Brain microvascular endothelial cell (primary cell): Measurements from ENCODE around the gene AGR3.

Experiments
- DNase-seq: peaks from one replicate; pipeline ENCODE4 v3.0.0-alpha.2; 2020
- H3K27ac ChIP-seq: fragments of 250-450 bp; sonication (Bioruptor Pico); 2 replicates; pipeline ENCODE4 v1.5.1; 2020; ENCODE audit warnings: mild to moderate bottlenecking, moderate library complexity
- H3K27me3 ChIP-seq: fragments of 250-450 bp; sonication (Bioruptor Pico); replicated peaks from 2 replicates; pipeline ENCODE4 v1.5.1; 2020; ENCODE audit warnings: mild to moderate bottlenecking
- H3K36me3 ChIP-seq: fragments of 250-450 bp; sonication (Bioruptor Pico); replicated peaks from 2 replicates; pipeline ENCODE4 v1.5.1; 2020; ENCODE audit warnings: mild to moderate bottlenecking
- H3K4me3 ChIP-seq: 2 replicates; pipeline ENCODE4 v1.5.1; 2011; ENCODE audit warnings: low read depth, mild to moderate bottlenecking, control low read depth, low read length, moderate library complexity
- CTCF ChIP-seq: IDR thresholded peaks from 2 replicates; pipeline ENCODE4 v1.5.1; 2011; ENCODE audit warnings: low read depth, mild to moderate bottlenecking, moderate library complexity, low read length, control low read depth, inconsistent platforms; ENCODE audit errors: missing control alignments
- in situ Hi-C: cut with HindIII; loops from 2 replicates; pipeline ENCODE4 v1.10.0; 2017; ENCODE audit warnings: low sequenced_read_pairs, low pct_ligation_motif_present

AGR3 gene

DNA sequence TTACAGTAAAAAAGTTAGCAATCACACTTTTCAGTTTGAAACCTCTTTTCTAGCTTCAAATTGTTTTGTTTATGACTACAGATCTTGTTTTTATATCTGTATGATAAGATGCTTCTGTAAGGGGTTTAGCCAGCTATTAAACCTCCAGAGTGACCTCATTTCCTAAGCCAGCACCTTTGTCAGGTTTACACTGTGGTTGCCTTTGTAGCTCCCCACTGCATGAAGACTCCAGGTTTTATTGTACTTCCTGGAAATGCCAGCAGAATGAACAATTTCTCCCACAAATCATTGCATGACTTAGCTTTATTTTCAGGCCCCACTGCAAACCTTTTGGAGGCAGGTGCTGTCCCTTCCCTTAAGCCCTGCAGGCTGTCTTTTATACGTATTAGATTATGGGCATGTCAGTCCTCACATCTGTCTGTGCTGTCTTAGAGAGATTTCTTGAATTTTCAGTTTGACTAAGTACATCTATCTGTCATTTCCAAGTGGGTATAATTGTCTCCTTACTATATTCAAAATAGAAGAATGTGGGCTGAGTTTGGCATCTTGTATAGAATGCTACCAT, 8.2 kb upstream of the AGR3 start:
- TF ChIP-seq CTCF = no peak
- Histone ChIP-seq H3K36me3 (no peaks in the 10 kb centered on the region), H3K4me3 (no peak overlapping the region), H3K27me3 (no peaks in the 10 kb centered on the region), H3K27ac (no peak overlapping the region)
- no peak for DNase-seq
- in situ Hi-C loops = no loop called here

DNA sequence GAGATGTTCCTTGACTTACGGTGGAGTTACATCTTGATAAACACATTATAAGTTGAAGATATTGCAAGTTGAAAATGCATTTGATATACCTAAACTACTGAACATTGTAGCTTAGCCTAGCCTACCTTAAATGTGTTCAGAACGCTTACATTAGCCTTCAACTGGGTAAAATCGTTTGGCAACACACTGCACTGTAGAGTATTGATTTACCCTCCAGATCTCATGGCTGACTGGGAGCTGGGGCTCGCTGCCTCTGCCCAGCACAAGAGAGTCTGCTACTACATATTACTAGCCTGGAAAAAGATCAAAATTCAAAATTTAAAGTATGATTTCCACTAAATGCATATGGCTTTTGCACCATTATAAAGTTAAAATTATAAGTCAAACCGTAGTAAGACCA, 7.5 kb upstream of the AGR3 start:
- Histone ChIP-seq H3K4me3 (no peak overlapping the region), H3K27ac (no peak overlapping the region), H3K36me3 (no peaks in the 10 kb centered on the region), H3K27me3 (no peaks in the 10 kb centered on the region)
- TF ChIP-seq CTCF = no peak
- no peak for DNase-seq
- in situ Hi-C loops = no loop called here

DNA sequence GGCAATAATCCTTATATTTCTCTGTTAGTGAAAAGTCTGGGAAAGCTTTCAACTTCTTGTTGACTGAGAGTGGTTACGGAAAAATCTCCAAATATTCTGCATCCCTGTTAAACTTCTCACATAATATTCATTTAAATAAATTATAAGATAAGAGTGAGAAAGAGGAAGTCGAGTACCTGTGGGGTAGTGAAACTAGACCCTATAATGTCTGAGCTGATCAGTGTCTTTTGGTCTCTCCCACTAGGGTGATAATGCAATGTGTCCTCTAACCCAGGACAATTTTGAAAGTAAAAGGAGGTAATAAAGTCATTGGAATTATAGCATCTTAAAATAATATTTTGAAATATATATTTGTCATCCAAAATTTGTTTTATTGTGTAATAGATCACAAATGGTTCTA, 2.1 kb upstream of the AGR3 start:
- in situ Hi-C loops = no loop called here

GRCh38 chr7:16880554-16880953, 1.2 kb downstream of the AGR3 start:
- in situ Hi-C loops = no loop called here
- DNase-seq = no peak
- no peaks in the 10 kb centered on the region for H3K36me3 ChIP-seq

More for the DNA sequence above, 2.1 kb upstream of the AGR3 start:
- no peak for TF ChIP-seq CTCF
- DNase-seq = no peak
- Histone ChIP-seq H3K27me3 (no peaks in the 10 kb centered on the region), H3K36me3 (no peaks in the 10 kb centered on the region), H3K27ac (no peak overlapping the region), H3K4me3 (no peak overlapping the region)

DNA sequence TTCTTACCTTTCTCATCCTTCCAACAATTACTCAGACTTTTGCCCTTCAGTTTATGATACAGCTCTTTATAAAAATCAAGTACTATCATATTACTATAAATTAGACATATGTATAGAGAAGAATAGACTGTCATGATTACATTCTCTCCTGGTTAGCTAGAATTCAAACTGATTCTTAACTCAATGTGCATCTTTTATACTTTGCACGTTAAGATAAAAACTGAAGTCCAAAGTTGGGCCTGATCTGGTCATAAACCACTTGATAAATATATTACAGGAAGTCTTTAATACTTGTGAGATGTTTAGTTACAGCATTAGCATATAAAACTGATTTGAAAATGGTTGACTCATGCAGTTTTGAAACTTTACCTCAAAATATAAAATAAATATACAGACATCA, 2.6 kb downstream of the AGR3 start:
- Histone ChIP-seq H3K36me3 (no peaks in the 10 kb centered on the region), H3K4me3 (no peak overlapping the region), H3K27ac (no peak overlapping the region), H3K27me3 (no peaks in the 10 kb centered on the region)
- no peak for DNase-seq
- TF ChIP-seq CTCF = no peak
- in situ Hi-C loops = no loop called here

More at GRCh38 chr7:16880554-16880953, 1.2 kb downstream of the AGR3 start:
- Histone ChIP-seq H3K4me3 (no peak overlapping the region), H3K27ac (no peak overlapping the region), H3K27me3 (no peaks in the 10 kb centered on the region)
- TF ChIP-seq CTCF = no peak

- no peak overlapping the region for H3K27ac ChIP-seq
- H3K27me3 ChIP-seq = no peaks in the 10 kb centered on the region
- DNase-seq = no peak
- TF ChIP-seq CTCF = no peak
- H3K36me3 ChIP-seq = no peaks in the 10 kb centered on the region
- H3K4me3 ChIP-seq = no peak overlapping the region
- in situ Hi-C loops = no loop called here
These were observed 5.9 kb downstream of the AGR3 start for GRCh38 chr7:16875861-16876260.
